NCI-H2081 treated with DMSO at 0.1 percent for 48 hours (cell line): ENCODE data around the gene TFAP2E.

Source experiments
- DNase-seq: peaks from one replicate; lab custom pipeline; 2025; lab: John Stamatoyannopoulos, UW

The TFAP2E gene

GRCh38 chr1:35644204-35644603 is 71.1 kb downstream of the TFAP2E start:
- no peak for DNase-seq
